HEK293 (cell line): Measurements from ENCODE around the gene IFT27.
A peak's percentile ranks its signal among the peaks of the same experiment; 100 is the strongest.

Experiments
- CTCF ChIA-PET: fragments of 350-600 bp; formaldehyde crosslinking; extraction: SDS; loops from one replicate; lab custom pipeline; 2021; ENCODE audit warnings: antibody characterized with exemption; lab: Yijun Ruan, JAX
- POLR2A ChIA-PET: fragments of 300-600 bp; formaldehyde crosslinking; extraction: SDS; loops from one replicate; lab custom pipeline; 2020; ENCODE audit warnings: antibody characterized with exemption, inconsistent platforms; lab: Yijun Ruan, JAX
- H3K27ac ChIP-seq: fragments of 200-500 bp; sonication (Bioruptor generic); 2 replicates; pipeline ENCODE4 v1.5.1; 2014; ENCODE audit warnings: low read depth, low read length, control low read depth, inconsistent platforms; ENCODE audit errors: extremely low read depth
- H3K36me3 ChIP-seq, 2 experiments: fragments of 200-500 bp in 1 of 2; sonication (Bioruptor generic) in 1 of 2; 1 replicate in 1 of 2; 2 replicates in 1 of 2; pipeline ENCODE4 v1.5.1; 2014 to 2017; ENCODE audit warnings: inconsistent platforms in 2 of 2, low read length in 2 of 2; ENCODE audit not compliant: control insufficient read depth in 2 of 2, insufficient read depth in 1 of 2
- H3K4me1 ChIP-seq: fragments of 200-500 bp; sonication (Bioruptor generic); 2 replicates; pipeline ENCODE4 v1.5.1; 2014; ENCODE audit warnings: mild to moderate bottlenecking, low read length, inconsistent platforms; ENCODE audit not compliant: control insufficient read depth, insufficient read depth
- H3K4me3 ChIP-seq: 2 replicates; pipeline ENCODE4 v1.5.1; 2011; ENCODE audit warnings: low read depth, mild to moderate bottlenecking, control low read depth, low read length, moderate library complexity
- H3K9me3 ChIP-seq: fragments of 200-500 bp; sonication (Bioruptor generic); 2 replicates; pipeline ENCODE4 v1.5.1; 2014; ENCODE audit warnings: low read depth, low read length, inconsistent platforms; ENCODE audit not compliant: control insufficient read depth, insufficient read depth
- KLF9 ChIP-seq: fragments of 450-650 bp; formaldehyde crosslinking; IDR thresholded peaks from 2 replicates; pipeline ENCODE4 v1.5.1; 2016; ENCODE audit warnings: missing biosample characterization, missing genetic modification characterization, low read depth
- REPIN1 ChIP-seq: fragments of 450-650 bp; formaldehyde crosslinking; IDR thresholded peaks from 2 replicates; pipeline ENCODE4 v1.5.1; 2017; ENCODE audit warnings: missing biosample characterization, missing genetic modification characterization, low read depth
- SCRT1 ChIP-seq: fragments of 450-650 bp; formaldehyde crosslinking; IDR thresholded peaks from 2 replicates; pipeline ENCODE4 v1.5.1; 2016; ENCODE audit warnings: missing biosample characterization, missing genetic modification characterization, borderline replicate concordance
- SCRT2 ChIP-seq: fragments of 450-650 bp; formaldehyde crosslinking; IDR thresholded peaks from 2 replicates; pipeline ENCODE4 v1.5.1; 2016; ENCODE audit warnings: missing biosample characterization, missing genetic modification characterization
- ZNF133 ChIP-seq: fragments of 450-650 bp; formaldehyde crosslinking; IDR thresholded peaks from 2 replicates; pipeline ENCODE4 v1.5.1; 2016; ENCODE audit warnings: missing biosample characterization, missing genetic modification characterization
- ZNF324 ChIP-seq: fragments of 450-650 bp; formaldehyde crosslinking; IDR thresholded peaks from 2 replicates; pipeline ENCODE4 v1.5.1; 2016; ENCODE audit warnings: missing biosample characterization, missing genetic modification characterization
- ZNF549 ChIP-seq: fragments of 450-650 bp; IDR thresholded peaks from 2 replicates; pipeline ENCODE4 v1.5.1; 2018; ENCODE audit warnings: missing biosample characterization, missing genetic modification characterization, mild to moderate bottlenecking, inconsistent platforms, moderate library complexity
- ZNF585B ChIP-seq: fragments of 450-650 bp; formaldehyde crosslinking; IDR thresholded peaks from 2 replicates; pipeline ENCODE4 v1.5.1; 2016; ENCODE audit warnings: missing biosample characterization, missing genetic modification characterization
- ZNF621 ChIP-seq: fragments of 450-650 bp; formaldehyde crosslinking; IDR thresholded peaks from 2 replicates; pipeline ENCODE4 v1.5.1; 2017; ENCODE audit warnings: missing biosample characterization, missing genetic modification characterization
- ZNF664 ChIP-seq: fragments of 450-650 bp; formaldehyde crosslinking; IDR thresholded peaks from 2 replicates; pipeline ENCODE4 v1.5.1; 2016; ENCODE audit warnings: missing biosample characterization, missing genetic modification characterization
- ZNF670 ChIP-seq: fragments of 450-650 bp; formaldehyde crosslinking; IDR thresholded peaks from 2 replicates; pipeline ENCODE4 v1.5.1; 2016; ENCODE audit warnings: missing biosample characterization, missing genetic modification characterization, low read depth
- ZNF677 ChIP-seq: fragments of 450-650 bp; IDR thresholded peaks from 2 replicates; pipeline ENCODE4 v1.5.0; 2018; ENCODE audit warnings: missing biosample characterization, mild to moderate bottlenecking, missing genetic modification characterization, moderate library complexity
- ZNF791 ChIP-seq: fragments of 450-650 bp; formaldehyde crosslinking; IDR thresholded peaks from 2 replicates; pipeline ENCODE4 v1.5.1; 2016; ENCODE audit warnings: missing biosample characterization, missing genetic modification characterization
- ZNF837 ChIP-seq: fragments of 450-650 bp; formaldehyde crosslinking; IDR thresholded peaks from 2 replicates; pipeline ENCODE4 v1.5.1; 2016; ENCODE audit warnings: missing biosample characterization, missing genetic modification characterization
- TF ChIP-seq, protein P1 (sequence below): fragments of 450-650 bp; formaldehyde crosslinking; IDR thresholded peaks from 2 replicates; pipeline ENCODE4 v1.5.1; 2016; ENCODE audit warnings: missing biosample characterization, missing genetic modification characterization
- TF ChIP-seq, protein P2 (sequence below): fragments of 450-650 bp; formaldehyde crosslinking; IDR thresholded peaks from 2 replicates; pipeline ENCODE4 v1.5.0; 2017; ENCODE audit warnings: missing biosample characterization, missing genetic modification characterization, borderline replicate concordance
- TF ChIP-seq, protein P3 (sequence below): fragments of 450-650 bp; formaldehyde crosslinking; IDR thresholded peaks from 2 replicates; pipeline ENCODE4 v1.5.1; 2016; ENCODE audit warnings: missing biosample characterization, missing genetic modification characterization

Gene IFT27

DNA sequence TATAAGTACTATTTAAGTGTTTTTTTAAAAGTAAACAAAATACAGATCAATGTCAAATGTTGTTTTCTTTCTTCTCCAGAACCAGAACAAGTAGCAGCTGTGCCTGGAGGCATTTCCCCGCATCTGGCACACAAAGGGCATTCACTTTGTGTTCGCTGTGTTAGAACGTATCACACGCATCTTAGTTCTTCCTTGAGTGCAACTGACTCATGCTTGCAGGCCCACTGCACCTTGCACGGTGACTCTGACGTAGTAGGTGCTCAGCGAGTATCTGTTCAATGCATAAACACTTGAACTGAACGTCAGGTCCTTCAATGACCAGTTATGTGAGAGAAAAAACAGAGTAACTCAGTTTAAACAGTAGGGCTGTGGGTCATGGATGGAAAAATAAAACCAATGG is 3.5 kb downstream of the IFT27 start:
- Histone ChIP-seq H3K27ac (no peak overlapping the region), H3K36me3 (peaks cover 0 to 19% of the 10 kb centered on the region in 2 experiments; a peak in 2 of 3 replicates), H3K9me3 (no peaks in the 10 kb centered on the region), H3K4me1 (peaks cover 4% of the 10 kb centered on the region), H3K4me3 (no peak overlapping the region)
- TF ChIP-seq ZNF664 (tag by site-specific recombination), result peak; percentile 37; the same call in 1 of the 2 replicates
- TF ChIP-seq ZNF549 (tag by site-specific recombination), result no peak
- POLR2A ChIA-PET, result no interaction called here
- CTCF ChIA-PET, result interaction anchor here (0.7 to 2.4 kb wide), 6 partner anchors 8 to 226 kb away, joined by 3 to 31 read pairs (median 4); no protein-coding TSS in a partner anchor

DNA sequence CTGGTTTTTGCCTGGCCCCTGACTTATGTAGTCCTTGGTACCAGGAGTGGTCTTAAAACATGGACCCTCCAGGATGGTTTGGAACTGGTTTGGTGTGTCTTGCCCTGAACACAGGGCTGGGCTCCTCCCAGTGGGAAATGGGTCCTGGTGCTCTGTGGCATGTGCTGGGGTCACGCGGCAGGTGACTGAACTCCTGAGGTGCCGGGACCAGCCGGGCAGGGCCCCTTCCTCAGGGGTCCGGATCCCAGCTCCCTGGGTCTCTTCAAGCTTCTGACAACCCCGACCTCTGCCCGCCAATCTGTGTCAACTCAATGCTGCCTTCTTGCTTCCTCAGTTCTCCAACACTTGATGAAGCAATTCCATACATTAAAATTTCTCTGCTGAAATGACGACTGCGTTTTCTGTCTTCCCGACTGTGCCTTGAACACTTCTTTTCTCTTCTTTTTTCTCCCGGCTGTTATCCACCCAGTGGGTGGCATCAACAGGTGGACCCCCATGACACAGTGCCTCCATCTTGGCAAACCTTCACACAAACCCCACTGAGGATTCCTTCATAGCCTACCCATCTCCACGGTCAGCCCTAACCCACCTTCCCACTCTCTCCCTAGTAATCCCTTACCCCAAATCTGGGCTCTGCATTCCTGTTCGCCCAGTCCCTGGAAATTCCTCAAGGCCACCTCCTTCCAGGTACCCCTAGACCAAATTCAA is 4.4 kb downstream of the IFT27 start:
- ChIA-PET CTCF (interaction anchor here (0.9 to 5.7 kb wide), 3 partner anchors 14 to 225 kb away, joined by 3 to 48 read pairs (median 3); no protein-coding TSS in a partner anchor), POLR2A (no interaction called here)
- no peak overlapping the region for H3K4me3 ChIP-seq
- peaks cover 4% of the 10 kb centered on the region for H3K4me1 ChIP-seq
- H3K27ac ChIP-seq, result no peak overlapping the region
- no peak for TF ChIP-seq ZNF677
- TF ChIP-seq, protein P1, sequence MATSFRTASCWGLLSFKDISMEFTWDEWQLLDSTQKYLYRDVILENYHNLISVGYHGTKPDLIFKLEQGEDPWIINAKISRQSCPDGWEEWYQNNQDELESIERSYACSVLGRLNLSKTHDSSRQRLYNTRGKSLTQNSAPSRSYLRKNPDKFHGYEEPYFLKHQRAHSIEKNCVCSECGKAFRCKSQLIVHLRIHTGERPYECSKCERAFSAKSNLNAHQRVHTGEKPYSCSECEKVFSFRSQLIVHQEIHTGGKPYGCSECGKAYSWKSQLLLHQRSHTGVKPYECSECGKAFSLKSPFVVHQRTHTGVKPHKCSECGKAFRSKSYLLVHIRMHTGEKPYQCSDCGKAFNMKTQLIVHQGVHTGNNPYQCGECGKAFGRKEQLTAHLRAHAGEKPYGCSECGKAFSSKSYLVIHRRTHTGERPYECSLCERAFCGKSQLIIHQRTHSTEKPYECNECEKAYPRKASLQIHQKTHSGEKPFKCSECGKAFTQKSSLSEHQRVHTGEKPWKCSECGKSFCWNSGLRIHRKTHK (tag by site-specific recombination), result no peak
- no peak for TF ChIP-seq ZNF837 (tag by site-specific recombination)
- TF ChIP-seq SCRT1 (tag by site-specific recombination), result peak; percentile 65; the same call in 1 of the 2 replicates
- peak; percentile 84 for TF ChIP-seq SCRT2 (tag by site-specific recombination)
- no peak for TF ChIP-seq REPIN1
- no peak for TF ChIP-seq ZNF324 (tag by site-specific recombination)
- H3K9me3 ChIP-seq, result no peaks in the 10 kb centered on the region
- peaks cover 3 to 28% of the 10 kb centered on the region in 2 experiments; a peak in 2 of 3 replicates for H3K36me3 ChIP-seq

DNA sequence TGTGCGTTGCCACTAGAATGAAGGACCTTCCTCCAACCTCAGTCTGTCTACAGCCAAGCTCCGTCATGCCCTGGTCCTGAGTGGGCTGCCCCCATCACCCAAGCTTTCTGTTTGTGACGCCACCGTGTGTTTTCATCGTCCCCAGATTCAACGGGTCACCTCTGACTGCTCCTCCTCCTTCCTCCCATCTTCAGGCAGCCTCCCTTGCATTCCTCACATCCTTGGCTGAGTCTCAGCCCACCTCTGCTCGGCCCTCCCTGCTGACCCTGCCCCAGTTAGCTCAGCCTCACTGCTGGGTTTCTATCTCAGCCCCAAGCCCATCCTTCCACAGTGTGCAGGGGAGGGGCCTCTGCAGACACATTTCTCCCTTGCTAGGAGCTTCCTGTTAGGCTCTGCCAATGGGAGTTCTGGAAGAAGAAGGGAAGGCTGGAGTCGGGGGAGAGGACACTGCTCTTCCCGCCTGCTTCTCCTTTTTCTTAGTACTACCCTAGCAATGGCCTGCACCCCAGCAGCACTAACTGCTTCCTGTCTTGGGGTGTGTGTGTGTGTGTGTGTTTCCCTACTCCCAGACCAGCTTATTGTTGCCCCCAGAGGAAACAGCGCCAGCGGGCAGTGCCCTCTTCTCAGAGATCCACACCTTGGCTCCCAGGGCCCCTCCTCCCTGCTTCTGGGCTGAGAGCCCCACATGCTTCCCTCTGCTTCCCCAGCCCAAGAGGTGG is 5.2 kb downstream of the IFT27 start:
- no peaks in the 10 kb centered on the region for H3K9me3 ChIP-seq
- H3K4me3 ChIP-seq, result no peak overlapping the region
- ChIA-PET CTCF (interaction anchor here (0.9 to 5.7 kb wide), 4 partner anchors 11 to 224 kb away, joined by 3 to 48 read pairs (median 4); no protein-coding TSS in a partner anchor), POLR2A (no interaction called here)
- peaks cover 3 to 37% of the 10 kb centered on the region in 2 experiments; a peak in 2 of 3 replicates for H3K36me3 ChIP-seq
- H3K4me1 ChIP-seq, result peaks cover 4% of the 10 kb centered on the region
- TF ChIP-seq ZNF585B (tag by site-specific recombination), result no peak
- H3K27ac ChIP-seq, result no peak overlapping the region

DNA sequence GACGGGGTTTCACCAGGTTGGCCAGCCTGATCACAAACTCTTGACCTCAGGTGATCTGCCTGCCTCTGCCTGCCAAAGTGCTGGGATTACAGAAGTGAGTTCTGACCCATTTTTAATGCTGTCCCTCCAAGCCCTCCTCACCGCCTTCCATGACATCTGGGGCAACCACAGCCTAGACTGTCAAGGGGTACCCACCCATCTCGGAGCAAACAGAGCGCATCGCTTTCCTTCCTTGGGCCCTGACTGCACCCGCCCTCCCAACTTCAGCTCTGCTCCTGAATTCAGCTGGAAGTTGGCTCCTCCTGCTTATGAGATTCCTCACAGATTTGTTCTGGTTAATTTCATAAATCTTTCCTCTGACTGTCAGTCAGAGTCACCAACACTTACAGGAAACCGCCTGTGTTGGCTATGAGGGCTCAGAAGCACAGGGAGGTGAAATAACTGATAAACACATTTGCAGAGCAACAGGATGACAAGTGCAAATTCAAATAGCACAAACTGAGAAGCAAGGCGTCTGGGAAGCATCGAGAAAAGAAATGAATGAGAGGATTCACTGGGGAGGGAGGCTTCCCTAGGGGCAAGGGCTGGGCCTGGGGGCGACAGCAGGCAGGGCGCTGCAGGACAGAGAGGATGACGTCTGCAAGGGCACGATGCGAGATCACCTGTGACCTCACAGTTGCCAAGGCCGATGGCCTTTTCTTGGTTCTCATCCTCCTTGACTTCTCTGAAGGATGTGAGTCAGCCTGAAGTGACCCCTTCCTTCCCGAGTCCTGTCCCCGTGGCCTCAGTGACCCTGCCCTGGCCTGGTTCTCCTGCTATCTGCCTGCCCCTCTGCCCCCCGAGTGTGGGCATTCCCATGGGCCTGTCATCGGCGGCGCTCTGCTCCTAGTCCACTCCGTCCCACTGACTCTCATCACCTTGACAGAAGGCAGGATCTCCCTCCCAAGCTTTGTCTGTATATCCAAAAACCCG is 6.1 kb downstream of the IFT27 start:
- CTCF ChIA-PET, result interaction anchor here (0.9 to 5.7 kb wide), 3 partner anchors 10 to 86 kb away, joined by 3 to 48 read pairs (median 6); no protein-coding TSS in a partner anchor
- no peaks in the 10 kb centered on the region for H3K9me3 ChIP-seq
- H3K4me3 ChIP-seq, result no peak overlapping the region
- H3K27ac ChIP-seq, result no peak overlapping the region
- H3K36me3 ChIP-seq, result peaks cover 3 to 45% of the 10 kb centered on the region in 2 experiments; a peak in 2 of 3 replicates
- POLR2A ChIA-PET, result no interaction called here
- no peaks in the 10 kb centered on the region for H3K4me1 ChIP-seq
- TF ChIP-seq, protein P2, sequence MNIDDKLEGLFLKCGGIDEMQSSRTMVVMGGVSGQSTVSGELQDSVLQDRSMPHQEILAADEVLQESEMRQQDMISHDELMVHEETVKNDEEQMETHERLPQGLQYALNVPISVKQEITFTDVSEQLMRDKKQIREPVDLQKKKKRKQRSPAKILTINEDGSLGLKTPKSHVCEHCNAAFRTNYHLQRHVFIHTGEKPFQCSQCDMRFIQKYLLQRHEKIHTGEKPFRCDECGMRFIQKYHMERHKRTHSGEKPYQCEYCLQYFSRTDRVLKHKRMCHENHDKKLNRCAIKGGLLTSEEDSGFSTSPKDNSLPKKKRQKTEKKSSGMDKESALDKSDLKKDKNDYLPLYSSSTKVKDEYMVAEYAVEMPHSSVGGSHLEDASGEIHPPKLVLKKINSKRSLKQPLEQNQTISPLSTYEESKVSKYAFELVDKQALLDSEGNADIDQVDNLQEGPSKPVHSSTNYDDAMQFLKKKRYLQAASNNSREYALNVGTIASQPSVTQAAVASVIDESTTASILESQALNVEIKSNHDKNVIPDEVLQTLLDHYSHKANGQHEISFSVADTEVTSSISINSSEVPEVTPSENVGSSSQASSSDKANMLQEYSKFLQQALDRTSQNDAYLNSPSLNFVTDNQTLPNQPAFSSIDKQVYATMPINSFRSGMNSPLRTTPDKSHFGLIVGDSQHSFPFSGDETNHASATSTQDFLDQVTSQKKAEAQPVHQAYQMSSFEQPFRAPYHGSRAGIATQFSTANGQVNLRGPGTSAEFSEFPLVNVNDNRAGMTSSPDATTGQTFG (tag by site-specific recombination), result no peak
- no peak for TF ChIP-seq ZNF621 (tag by site-specific recombination)
- no peak for TF ChIP-seq ZNF837 (tag by site-specific recombination)
- no peak for TF ChIP-seq ZNF133 (tag by site-specific recombination)
- TF ChIP-seq ZNF791 (tag by site-specific recombination), result no peak
- TF ChIP-seq, protein P3, sequence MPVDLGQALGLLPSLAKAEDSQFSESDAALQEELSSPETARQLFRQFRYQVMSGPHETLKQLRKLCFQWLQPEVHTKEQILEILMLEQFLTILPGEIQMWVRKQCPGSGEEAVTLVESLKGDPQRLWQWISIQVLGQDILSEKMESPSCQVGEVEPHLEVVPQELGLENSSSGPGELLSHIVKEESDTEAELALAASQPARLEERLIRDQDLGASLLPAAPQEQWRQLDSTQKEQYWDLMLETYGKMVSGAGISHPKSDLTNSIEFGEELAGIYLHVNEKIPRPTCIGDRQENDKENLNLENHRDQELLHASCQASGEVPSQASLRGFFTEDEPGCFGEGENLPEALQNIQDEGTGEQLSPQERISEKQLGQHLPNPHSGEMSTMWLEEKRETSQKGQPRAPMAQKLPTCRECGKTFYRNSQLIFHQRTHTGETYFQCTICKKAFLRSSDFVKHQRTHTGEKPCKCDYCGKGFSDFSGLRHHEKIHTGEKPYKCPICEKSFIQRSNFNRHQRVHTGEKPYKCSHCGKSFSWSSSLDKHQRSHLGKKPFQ (tag by site-specific recombination), result no peak
- no peak for TF ChIP-seq KLF9 (tag by site-specific recombination)
- TF ChIP-seq ZNF670 (tag by site-specific recombination), result no peak
